Measurements from ENCODE around the gene KHSRP.
"Not testable (repeated sequence)": the region's sequence is repeated elsewhere in the genome, so short reads cannot be mapped to it uniquely, and the experiment has no call there.

GRCh38 chr19:6428692-6429418, 4.2 kb upstream of the KHSRP start:
- TF ChIP-seq CTCF, POLR2A (IDR thresholded peaks at IDR 0.05): not testable (repeated sequence)
